ENCODE results near the gene ZFYVE9.
"Not testable (repeated sequence)": the region's sequence is repeated elsewhere in the genome, so short reads cannot be mapped to it uniquely, and the experiment has no call there.

ZFYVE9 gene, protein sequence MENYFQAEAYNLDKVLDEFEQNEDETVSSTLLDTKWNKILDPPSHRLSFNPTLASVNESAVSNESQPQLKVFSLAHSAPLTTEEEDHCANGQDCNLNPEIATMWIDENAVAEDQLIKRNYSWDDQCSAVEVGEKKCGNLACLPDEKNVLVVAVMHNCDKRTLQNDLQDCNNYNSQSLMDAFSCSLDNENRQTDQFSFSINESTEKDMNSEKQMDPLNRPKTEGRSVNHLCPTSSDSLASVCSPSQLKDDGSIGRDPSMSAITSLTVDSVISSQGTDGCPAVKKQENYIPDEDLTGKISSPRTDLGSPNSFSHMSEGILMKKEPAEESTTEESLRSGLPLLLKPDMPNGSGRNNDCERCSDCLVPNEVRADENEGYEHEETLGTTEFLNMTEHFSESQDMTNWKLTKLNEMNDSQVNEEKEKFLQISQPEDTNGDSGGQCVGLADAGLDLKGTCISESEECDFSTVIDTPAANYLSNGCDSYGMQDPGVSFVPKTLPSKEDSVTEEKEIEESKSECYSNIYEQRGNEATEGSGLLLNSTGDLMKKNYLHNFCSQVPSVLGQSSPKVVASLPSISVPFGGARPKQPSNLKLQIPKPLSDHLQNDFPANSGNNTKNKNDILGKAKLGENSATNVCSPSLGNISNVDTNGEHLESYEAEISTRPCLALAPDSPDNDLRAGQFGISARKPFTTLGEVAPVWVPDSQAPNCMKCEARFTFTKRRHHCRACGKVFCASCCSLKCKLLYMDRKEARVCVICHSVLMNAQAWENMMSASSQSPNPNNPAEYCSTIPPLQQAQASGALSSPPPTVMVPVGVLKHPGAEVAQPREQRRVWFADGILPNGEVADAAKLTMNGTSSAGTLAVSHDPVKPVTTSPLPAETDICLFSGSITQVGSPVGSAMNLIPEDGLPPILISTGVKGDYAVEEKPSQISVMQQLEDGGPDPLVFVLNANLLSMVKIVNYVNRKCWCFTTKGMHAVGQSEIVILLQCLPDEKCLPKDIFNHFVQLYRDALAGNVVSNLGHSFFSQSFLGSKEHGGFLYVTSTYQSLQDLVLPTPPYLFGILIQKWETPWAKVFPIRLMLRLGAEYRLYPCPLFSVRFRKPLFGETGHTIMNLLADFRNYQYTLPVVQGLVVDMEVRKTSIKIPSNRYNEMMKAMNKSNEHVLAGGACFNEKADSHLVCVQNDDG (N-terminal part only)

DNA sequence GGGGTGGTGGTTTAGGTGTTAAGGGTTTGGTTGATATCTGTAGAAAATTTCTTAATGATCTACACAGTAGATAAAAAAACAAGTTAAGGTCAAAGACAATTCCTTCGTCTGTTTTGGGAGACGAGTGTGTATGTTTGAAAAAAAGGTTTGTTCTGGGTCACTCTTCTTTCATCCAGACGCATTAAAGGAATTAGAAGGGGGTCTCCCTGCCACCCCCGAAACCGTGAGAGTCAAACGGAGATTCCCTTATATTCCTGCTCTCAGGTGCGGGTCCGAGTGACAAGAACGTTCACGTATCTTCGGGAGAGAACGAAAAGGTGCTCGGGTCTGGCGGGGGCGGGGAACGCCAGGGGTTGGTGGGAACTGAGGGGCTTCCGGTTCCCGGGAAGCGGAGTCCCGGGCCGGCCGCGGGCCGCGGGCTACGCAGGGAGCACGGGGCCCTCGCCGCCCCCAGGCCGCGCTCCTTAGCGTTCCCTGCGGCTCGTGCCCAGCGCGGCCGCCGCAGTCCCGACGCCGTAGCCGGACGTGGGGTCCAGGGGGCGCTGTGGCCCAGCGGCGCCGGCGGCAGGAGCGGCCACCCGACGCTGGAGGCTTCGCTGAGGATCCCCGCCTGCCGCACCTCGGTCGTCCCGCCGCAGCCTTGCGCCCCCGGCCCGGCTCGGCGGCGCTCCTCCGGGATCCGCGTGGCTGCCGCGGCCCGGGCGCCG lies at the start of gene ZFYVE9:
TSS of gene ZFYVE9 (plus strand) at position 577 of the 707 bp plus-strand sequence. CDS start 91,118 bp downstream, outside the sequence.
- TF ChIP-seq, protein P1, sequence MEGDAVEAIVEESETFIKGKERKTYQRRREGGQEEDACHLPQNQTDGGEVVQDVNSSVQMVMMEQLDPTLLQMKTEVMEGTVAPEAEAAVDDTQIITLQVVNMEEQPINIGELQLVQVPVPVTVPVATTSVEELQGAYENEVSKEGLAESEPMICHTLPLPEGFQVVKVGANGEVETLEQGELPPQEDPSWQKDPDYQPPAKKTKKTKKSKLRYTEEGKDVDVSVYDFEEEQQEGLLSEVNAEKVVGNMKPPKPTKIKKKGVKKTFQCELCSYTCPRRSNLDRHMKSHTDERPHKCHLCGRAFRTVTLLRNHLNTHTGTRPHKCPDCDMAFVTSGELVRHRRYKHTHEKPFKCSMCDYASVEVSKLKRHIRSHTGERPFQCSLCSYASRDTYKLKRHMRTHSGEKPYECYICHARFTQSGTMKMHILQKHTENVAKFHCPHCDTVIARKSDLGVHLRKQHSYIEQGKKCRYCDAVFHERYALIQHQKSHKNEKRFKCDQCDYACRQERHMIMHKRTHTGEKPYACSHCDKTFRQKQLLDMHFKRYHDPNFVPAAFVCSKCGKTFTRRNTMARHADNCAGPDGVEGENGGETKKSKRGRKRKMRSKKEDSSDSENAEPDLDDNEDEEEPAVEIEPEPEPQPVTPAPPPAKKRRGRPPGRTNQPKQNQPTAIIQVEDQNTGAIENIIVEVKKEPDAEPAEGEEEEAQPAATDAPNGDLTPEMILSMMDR (IDR thresholded peaks at IDR 0.05; ENCODE audit: low read depth, low read length): peak; percentile 82
- peak; percentile 73 for DNase-seq
- Histone ChIP-seq H3K4me3 (ENCODE audit: low read depth, low read length) (peak within 1 kb of the TSS; percentile 69), H3K36me3 (peaks cover 6% of the 10 kb centered on the region; the same call in 1 of the 2 replicates), H3K27ac (peak within 1 kb of the TSS; percentile 91), H3K27me3 (ENCODE audit: insufficient read depth, low read depth, severe bottlenecking) (no peaks in the 10 kb centered on the region), H3K9me3 (ENCODE audit: severe bottlenecking) (no peaks in the 10 kb centered on the region)

DNA sequence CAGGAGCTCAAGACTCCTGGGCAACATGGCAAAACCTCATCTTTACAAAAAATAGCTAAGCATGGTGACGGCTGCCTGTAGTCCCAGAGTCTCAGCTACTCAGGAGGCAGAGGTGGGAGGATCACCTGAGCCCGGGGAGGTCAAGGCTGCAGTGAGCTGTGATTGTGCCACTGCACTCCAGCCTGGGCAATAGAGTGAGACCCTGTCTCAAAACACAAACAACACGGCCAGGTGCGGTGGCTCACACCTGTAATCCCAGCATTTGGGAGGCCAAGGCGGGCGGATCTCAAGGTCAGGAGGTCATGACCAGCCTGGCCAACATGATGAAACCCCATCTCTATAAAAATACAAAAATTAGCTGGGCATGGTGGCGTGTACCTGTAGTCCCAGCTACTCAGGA lies 47.6 kb upstream of the ZFYVE9 start:
- not testable (repeated sequence) for DNase-seq; H3K4me3 ChIP-seq (ENCODE audit: low read depth, low read length); H3K9me3 ChIP-seq (ENCODE audit: severe bottlenecking); H3K27me3 ChIP-seq (ENCODE audit: insufficient read depth, low read depth, severe bottlenecking); H3K27ac ChIP-seq
- peaks cover 16% of the 10 kb centered on the region for H3K36me3 ChIP-seq

DNA sequence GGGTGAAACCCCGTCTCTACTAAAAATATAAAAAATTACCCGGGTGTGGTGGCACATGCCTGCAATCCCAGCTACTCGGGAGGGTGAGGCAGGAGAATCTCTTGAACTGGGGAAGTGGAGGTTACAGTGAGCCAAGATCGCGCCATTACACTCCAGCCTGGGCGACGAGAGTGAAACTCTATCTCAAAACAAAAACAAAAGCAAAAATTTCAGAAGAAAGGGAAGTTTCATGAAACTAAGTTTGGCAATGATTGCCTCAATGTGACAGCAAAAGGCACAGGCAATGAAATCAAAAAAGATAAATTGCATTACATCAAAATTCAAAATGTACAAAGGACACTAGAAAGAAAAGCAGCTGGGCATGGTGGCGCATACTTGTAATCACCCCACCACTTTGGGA lies 45.7 kb upstream of the ZFYVE9 start:
- Histone ChIP-seq H3K27ac (no peak overlapping the region), H3K27me3 (ENCODE audit: insufficient read depth, low read depth, severe bottlenecking) (no peaks in the 10 kb centered on the region), H3K4me3 (ENCODE audit: low read depth, low read length) (no peak overlapping the region), H3K9me3 (ENCODE audit: severe bottlenecking) (peaks cover 3% of the 10 kb centered on the region), H3K36me3 (no peaks in the 10 kb centered on the region)
- TF ChIP-seq, protein P1 (IDR thresholded peaks at IDR 0.05; ENCODE audit: low read depth, low read length): no peak
- DNase-seq: no peak

DNA sequence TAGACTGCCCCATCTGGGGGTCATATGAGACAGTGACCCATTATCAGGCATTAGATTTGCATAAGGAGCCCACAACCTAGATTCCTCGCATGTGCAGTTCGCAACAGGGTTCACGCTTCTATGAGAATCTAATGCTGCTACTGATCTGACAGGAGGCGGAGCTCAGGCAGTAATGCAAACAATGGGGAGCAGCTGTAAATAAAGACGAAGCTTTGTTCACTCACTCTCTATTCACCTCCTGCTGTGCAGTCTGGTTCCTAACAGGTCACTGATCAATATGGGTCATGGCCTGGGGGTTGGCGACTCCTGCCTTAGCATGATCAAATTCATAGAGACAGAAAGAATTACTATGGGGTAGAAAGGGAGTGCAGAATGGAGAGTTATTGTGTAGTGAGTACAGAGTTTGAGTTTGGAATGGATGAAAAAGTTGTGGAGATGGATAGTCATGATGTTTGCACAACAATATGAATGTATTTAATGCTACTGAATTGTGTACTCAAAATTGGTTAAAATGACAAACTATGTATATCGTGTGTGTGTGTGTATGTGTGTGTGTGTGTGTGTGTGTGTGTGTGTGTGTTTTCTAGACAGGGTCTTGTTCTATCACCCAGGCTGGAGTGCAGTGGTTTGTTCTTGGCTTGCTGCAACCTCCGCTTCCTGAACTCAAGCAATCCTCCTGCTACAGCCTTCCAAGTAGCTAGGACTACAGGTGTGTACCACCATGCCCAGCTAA lies 43.6 kb upstream of the ZFYVE9 start:
- Histone ChIP-seq H3K9me3 (ENCODE audit: severe bottlenecking) (no peaks in the 10 kb centered on the region), H3K27me3 (ENCODE audit: insufficient read depth, low read depth, severe bottlenecking) (no peaks in the 10 kb centered on the region), H3K4me3 (ENCODE audit: low read depth, low read length) (no peak overlapping the region), H3K27ac (no peak overlapping the region), H3K36me3 (no peaks in the 10 kb centered on the region)
- no peak for DNase-seq
- TF ChIP-seq, protein P1 (IDR thresholded peaks at IDR 0.05; ENCODE audit: low read depth, low read length): no peak

DNA sequence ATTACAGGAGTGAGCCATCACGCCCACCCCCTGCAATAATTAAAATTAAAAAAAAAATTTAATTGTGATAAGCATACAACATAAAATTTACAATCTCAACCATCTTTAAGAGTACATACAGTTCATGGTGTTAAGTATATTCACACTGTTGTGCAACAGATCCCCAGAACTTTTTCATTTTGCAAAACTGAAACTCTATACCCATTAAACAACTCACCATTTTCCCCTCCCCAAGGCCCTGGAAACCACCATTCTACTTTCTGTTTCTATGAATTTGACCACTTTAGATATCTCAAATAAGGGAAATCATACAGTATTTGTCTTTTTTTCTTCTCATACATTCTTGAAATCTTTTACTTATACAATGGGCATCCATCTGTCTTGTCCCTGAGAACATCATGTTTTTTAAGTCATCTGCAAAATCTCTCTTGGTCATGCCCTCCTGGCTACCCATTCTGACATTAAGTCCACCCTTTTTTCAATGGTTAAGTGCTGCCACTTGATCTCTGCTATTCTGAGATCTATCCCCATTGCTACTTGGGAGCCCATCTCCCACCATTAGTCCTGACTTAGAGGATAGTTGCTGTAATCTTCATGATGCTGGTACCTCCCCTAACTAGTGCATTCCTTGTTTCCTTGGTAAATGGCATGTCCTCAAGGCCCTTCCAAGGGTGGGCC lies 39.4 kb upstream of the ZFYVE9 start:
- TF ChIP-seq, protein P1 (IDR thresholded peaks at IDR 0.05; ENCODE audit: low read depth, low read length): no peak
- no peak overlapping the region for H3K4me3 ChIP-seq (ENCODE audit: low read depth, low read length)
- DNase-seq: no peak
- no peaks in the 10 kb centered on the region for H3K9me3 ChIP-seq (ENCODE audit: severe bottlenecking)
- H3K27me3 ChIP-seq (ENCODE audit: insufficient read depth, low read depth, severe bottlenecking): no peaks in the 10 kb centered on the region
- H3K36me3 ChIP-seq: no peaks in the 10 kb centered on the region
- H3K27ac ChIP-seq: no peak overlapping the region
